Stimulated activated CD4-positive, alpha-beta T cell treated with anti-CD3 and anti-CD28 coated beads, Interleukin-2, amount 100 ng/mL, for 4 hours (primary cell): Measurements from ENCODE around the gene SCRT2.
"Not testable (repeated sequence)": the region's sequence is repeated elsewhere in the genome, so short reads cannot be mapped to it uniquely, and the experiment has no call there.

Experiments used
- DNase-seq: peaks from one replicate; pipeline ENCODE4 v3.0.0-alpha.2; 2020; ENCODE audit warnings: low read depth

Gene SCRT2

GRCh38 chr20:701401-702129 is 26.0 kb upstream of the SCRT2 start:
- no peak for DNase-seq

- no peak for DNase-seq
Measured at GRCh38 chr20:699811-700338, 24.3 kb upstream of the SCRT2 start.

GRCh38 chr20:699342-699741 is 23.7 kb upstream of the SCRT2 start:
- DNase-seq, result no peak

GRCh38 chr20:698276-698675 is 22.7 kb upstream of the SCRT2 start:
- no peak for DNase-seq

- no peak for DNase-seq
Measured at GRCh38 chr20:697826-698225, 22.2 kb upstream of the SCRT2 start.

- DNase-seq, result no peak
Measured at GRCh38 chr20:695165-695866, 19.7 kb upstream of the SCRT2 start.

GRCh38 chr20:694496-694895 is 18.9 kb upstream of the SCRT2 start:
- no peak for DNase-seq

GRCh38 chr20:693786-694185 is 18.2 kb upstream of the SCRT2 start:
- not testable (repeated sequence) for DNase-seq

GRCh38 chr20:692044-692443 is 16.4 kb upstream of the SCRT2 start:
- DNase-seq, result no peak

- no peak for DNase-seq
Measured at GRCh38 chr20:689947-690346, 14.3 kb upstream of the SCRT2 start.

GRCh38 chr20:689348-689747 is 13.7 kb upstream of the SCRT2 start:
- no peak for DNase-seq

GRCh38 chr20:688809-689212 is 13.2 kb upstream of the SCRT2 start:
- no peak for DNase-seq

GRCh38 chr20:687468-688203 is 12.0 kb upstream of the SCRT2 start:
- DNase-seq, result no peak

- DNase-seq, result no peak
Measured at GRCh38 chr20:684676-685319, 9.2 kb upstream of the SCRT2 start.

- no peak for DNase-seq
Measured at GRCh38 chr20:682123-682522, 6.5 kb upstream of the SCRT2 start.

- no peak for DNase-seq
Measured at GRCh38 chr20:680638-681187, 5.1 kb upstream of the SCRT2 start.

GRCh38 chr20:677957-678356 is 2.4 kb upstream of the SCRT2 start:
- DNase-seq, result no peak

- no peak for DNase-seq
Measured at GRCh38 chr20:676967-677366, 1.4 kb upstream of the SCRT2 start.

- DNase-seq, result no peak
Measured at GRCh38 chr20:676315-676937, 824 bp upstream of the SCRT2 start.

GRCh38 chr20:675033-675452 is 559 bp downstream of the SCRT2 start:
- no peak for DNase-seq

- DNase-seq, result no peak
Measured at GRCh38 chr20:673603-674001, 2.0 kb downstream of the SCRT2 start.
